HG03196 (cell line): ENCODE results near the gene CTNNA3.

Source experiments
- ATAC-seq: cut with Tn5 transposase; IDR thresholded peaks from one replicate; pipeline ENCODE4 v1.9.1; 2021; ENCODE audit not compliant: unreplicated experiment

The CTNNA3 gene

GRCh38 chr10:66265398-66265797 lies 1430.6 kb downstream of the CTNNA3 start:
- ATAC-seq, result no peak

GRCh38 chr10:66259836-66260235 lies 1436.2 kb downstream of the CTNNA3 start:
- no peak for ATAC-seq

GRCh38 chr10:66258693-66259092 lies 1437.3 kb downstream of the CTNNA3 start:
- no peak for ATAC-seq

- ATAC-seq, result no peak
These were observed 1438.2 kb downstream of the CTNNA3 start for GRCh38 chr10:66257801-66258200.

- no peak for ATAC-seq
These were observed 1443.0 kb downstream of the CTNNA3 start for GRCh38 chr10:66252986-66253385.

- no peak for ATAC-seq
These were observed 1449.8 kb downstream of the CTNNA3 start for GRCh38 chr10:66246177-66246576.

- ATAC-seq, result no peak
These were observed 1451.0 kb downstream of the CTNNA3 start for GRCh38 chr10:66244953-66245352.

GRCh38 chr10:66242885-66243284 lies 1453.1 kb downstream of the CTNNA3 start:
- no peak for ATAC-seq

GRCh38 chr10:66239062-66239461 lies 1456.9 kb downstream of the CTNNA3 start:
- no peak for ATAC-seq

- ATAC-seq, result no peak
These were observed 1457.7 kb downstream of the CTNNA3 start for GRCh38 chr10:66238343-66238742.

- ATAC-seq, result no peak
These were observed 1461.1 kb downstream of the CTNNA3 start for GRCh38 chr10:66234872-66235271.

GRCh38 chr10:66228887-66229286 lies 1467.1 kb downstream of the CTNNA3 start:
- ATAC-seq, result no peak

- no peak for ATAC-seq
These were observed 1472.3 kb downstream of the CTNNA3 start for GRCh38 chr10:66223656-66224055.

GRCh38 chr10:66222462-66223046 lies 1473.4 kb downstream of the CTNNA3 start:
- ATAC-seq, result no peak

GRCh38 chr10:66218981-66219587 lies 1476.9 kb downstream of the CTNNA3 start:
- ATAC-seq, result no peak

GRCh38 chr10:66218289-66218688 lies 1477.7 kb downstream of the CTNNA3 start:
- ATAC-seq, result no peak

GRCh38 chr10:66215920-66216319 lies 1480.1 kb downstream of the CTNNA3 start:
- no peak for ATAC-seq

- ATAC-seq, result no peak
These were observed 1481.1 kb downstream of the CTNNA3 start for GRCh38 chr10:66214721-66215404.

GRCh38 chr10:66209025-66209424 lies 1487.0 kb downstream of the CTNNA3 start:
- no peak for ATAC-seq

- ATAC-seq, result no peak
These were observed 1491.2 kb downstream of the CTNNA3 start for GRCh38 chr10:66204838-66205237.

GRCh38 chr10:66202101-66202500 lies 1493.9 kb downstream of the CTNNA3 start:
- ATAC-seq, result no peak

- ATAC-seq, result no peak
These were observed 1503.7 kb downstream of the CTNNA3 start for GRCh38 chr10:66192162-66192831.
